Tibial nerve (tissue), 4 donors: ENCODE measurements around the gene ZCCHC2.

Source experiments
- EP300 ChIP-seq, 2 donors: sonication (generic); formaldehyde crosslinking; IDR thresholded peaks; one replicate each; pipeline ENCODE4 v1.6.1; 2017; ENCODE audit warnings: antibody characterized with exemption in 2 of 2, mild to moderate bottlenecking in 1 of 2
- POLR2A ChIP-seq, 2 donors: fragments of 450-650 bp; IDR thresholded peaks; one replicate each; pipeline ENCODE4 v1.6.1; 2017; ENCODE audit warnings: antibody characterized with exemption in 2 of 2, mild to moderate bottlenecking in 2 of 2, moderate library complexity in 2 of 2
- TF ChIP-seq, protein P1 (sequence below), 5 experiments: fragments of 200-600 bp in 3 of 5; fragments of 450-650 bp in 2 of 5; sonication (generic) in 3 of 5; IDR thresholded peaks; one replicate each; pipeline ENCODE4 v1.5.1; 2016 to 2019; ENCODE audit warnings: antibody characterized with exemption in 5 of 5, mild to moderate bottlenecking in 3 of 5, moderate library complexity in 2 of 5

DNA sequence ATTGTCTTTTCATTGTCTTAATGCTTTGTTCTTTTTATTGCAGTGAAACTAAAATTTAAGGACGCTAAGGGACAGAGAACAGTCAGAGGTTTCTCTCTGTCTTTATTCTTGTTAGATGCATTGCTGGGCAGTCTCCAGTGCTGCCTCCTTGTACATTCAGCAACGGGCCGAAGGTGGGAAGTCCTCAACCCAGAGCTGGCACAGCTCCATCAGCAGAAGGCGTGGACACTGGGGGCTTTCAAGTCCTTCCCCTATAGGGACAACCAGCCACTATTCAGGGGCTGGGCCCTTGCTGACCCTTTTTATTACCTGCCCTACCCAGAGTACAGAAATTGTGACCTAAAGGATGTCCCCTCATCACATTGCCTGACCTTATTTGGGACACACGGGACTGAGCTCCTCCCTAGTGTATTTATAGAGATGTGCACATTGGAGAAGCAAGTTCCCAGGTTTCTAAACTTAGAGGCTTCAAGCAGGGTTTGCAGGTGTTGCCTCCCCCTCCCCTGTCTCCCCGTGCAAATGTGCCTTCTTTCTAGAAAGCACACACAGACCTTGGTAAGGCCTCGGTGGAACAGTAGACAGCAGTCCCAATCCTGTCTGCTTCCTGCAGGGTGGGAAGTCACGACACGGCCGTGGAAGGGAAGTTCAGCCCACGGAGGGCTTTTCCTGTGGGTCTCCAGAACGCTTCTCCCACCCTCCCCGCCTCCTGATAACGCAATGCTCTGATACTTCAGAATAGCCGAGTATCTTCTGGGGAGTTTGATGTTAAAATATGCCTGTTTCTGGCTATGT is 68.2 kb downstream of the ZCCHC2 start:
- TF ChIP-seq POLR2A (IDR thresholded peaks at IDR 0.05) (no peak), EP300 (IDR thresholded peaks at IDR 0.05) (no peak)
- TF ChIP-seq, protein P1, sequence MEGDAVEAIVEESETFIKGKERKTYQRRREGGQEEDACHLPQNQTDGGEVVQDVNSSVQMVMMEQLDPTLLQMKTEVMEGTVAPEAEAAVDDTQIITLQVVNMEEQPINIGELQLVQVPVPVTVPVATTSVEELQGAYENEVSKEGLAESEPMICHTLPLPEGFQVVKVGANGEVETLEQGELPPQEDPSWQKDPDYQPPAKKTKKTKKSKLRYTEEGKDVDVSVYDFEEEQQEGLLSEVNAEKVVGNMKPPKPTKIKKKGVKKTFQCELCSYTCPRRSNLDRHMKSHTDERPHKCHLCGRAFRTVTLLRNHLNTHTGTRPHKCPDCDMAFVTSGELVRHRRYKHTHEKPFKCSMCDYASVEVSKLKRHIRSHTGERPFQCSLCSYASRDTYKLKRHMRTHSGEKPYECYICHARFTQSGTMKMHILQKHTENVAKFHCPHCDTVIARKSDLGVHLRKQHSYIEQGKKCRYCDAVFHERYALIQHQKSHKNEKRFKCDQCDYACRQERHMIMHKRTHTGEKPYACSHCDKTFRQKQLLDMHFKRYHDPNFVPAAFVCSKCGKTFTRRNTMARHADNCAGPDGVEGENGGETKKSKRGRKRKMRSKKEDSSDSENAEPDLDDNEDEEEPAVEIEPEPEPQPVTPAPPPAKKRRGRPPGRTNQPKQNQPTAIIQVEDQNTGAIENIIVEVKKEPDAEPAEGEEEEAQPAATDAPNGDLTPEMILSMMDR (IDR thresholded peaks at IDR 0.05): no peak
